DND-41 (cell line): ENCODE measurements around the gene PSD2.

Experiments used
- ATAC-seq: fragments of 200-7000 bp; cut with Tn5 transposase; 3 replicates; pipeline ENCODE4 v1.9.1; 2021; ENCODE audit warnings: low read depth; ENCODE audit not compliant: insufficient read depth
- DNase-seq: peaks from one replicate; pipeline ENCODE4 v3.0.0-alpha.2; 2020
- H2AFZ ChIP-seq: 2 replicates; pipeline ENCODE4 v1.6.0; 2012; ENCODE audit warnings: low read depth, low read length
- H3K27ac ChIP-seq: 2 replicates; pipeline ENCODE4 v1.5.1; 2012; ENCODE audit warnings: low read length, inconsistent platforms
- H3K27me3 ChIP-seq: fragments of 200-600 bp; sonication (generic); 2 replicates; pipeline ENCODE4 v1.6.0; 2012; ENCODE audit warnings: low read length, mild to moderate bottlenecking, inconsistent platforms; ENCODE audit not compliant: insufficient read depth, poor library complexity
- H3K36me3 ChIP-seq: 2 replicates; pipeline ENCODE4 v1.5.1; 2012; ENCODE audit warnings: low read length, inconsistent platforms; ENCODE audit not compliant: insufficient read depth
- H3K4me1 ChIP-seq: 2 replicates; pipeline ENCODE4 v1.5.1; 2012; ENCODE audit warnings: mild to moderate bottlenecking, low read length; ENCODE audit not compliant: insufficient read depth
- H3K4me2 ChIP-seq: 2 replicates; pipeline ENCODE4 v1.6.0; 2012; ENCODE audit warnings: mild to moderate bottlenecking, moderate library complexity, low read length, inconsistent platforms; ENCODE audit not compliant: insufficient read depth
- H3K4me3 ChIP-seq, 2 experiments: fragments of 200-600 bp in 1 of 2; shearing (Covaris generic) in 1 of 2; 2 replicates each; pipeline ENCODE4 v1.5.1; 2012 to 2016; ENCODE audit warnings: inconsistent platforms in 2 of 2, low read length in 2 of 2, mild to moderate bottlenecking in 2 of 2, low read depth in 1 of 2, moderate library complexity in 1 of 2
- H3K79me2 ChIP-seq: 2 replicates; pipeline ENCODE4 v1.6.0; 2012; ENCODE audit warnings: low read length, inconsistent platforms; ENCODE audit not compliant: insufficient read depth
- H3K9ac ChIP-seq: 2 replicates; pipeline ENCODE4 v1.6.0; 2012; ENCODE audit warnings: low read depth, mild to moderate bottlenecking, inconsistent platforms, low read length, moderate library complexity
- H3K9me3 ChIP-seq: 2 replicates; pipeline ENCODE4 v1.5.1; 2012; ENCODE audit warnings: low read length, moderate library complexity, mild to moderate bottlenecking, inconsistent platforms; ENCODE audit not compliant: insufficient read depth, severe bottlenecking
- H4K20me1 ChIP-seq: 2 replicates; pipeline ENCODE4 v1.6.0; 2012; ENCODE audit warnings: low read length; ENCODE audit not compliant: insufficient read depth
- CTCF ChIP-seq: IDR thresholded peaks from 2 replicates; pipeline ENCODE4 v1.5.1; 2012; ENCODE audit warnings: borderline replicate concordance, low read length, moderate library complexity, mild to moderate bottlenecking; ENCODE audit not compliant: poor library complexity, severe bottlenecking; ENCODE audit errors: extremely low read depth
- EZH2 ChIP-seq: IDR thresholded peaks from 3 replicates; pipeline ENCODE4 v1.6.1; 2012; ENCODE audit warnings: borderline replicate concordance, low read depth, mild to moderate bottlenecking, moderate library complexity, low read length, inconsistent platforms; ENCODE audit not compliant: severe bottlenecking

Gene PSD2

GRCh38 chr5:139787257-139787567, 8.4 kb upstream of the PSD2 start:
- no peak overlapping the region for H3K9ac ChIP-seq
- DNase-seq, result no peak
- no peaks in the 10 kb centered on the region for H3K9me3 ChIP-seq
- peaks cover 5% of the 10 kb centered on the region for H3K27me3 ChIP-seq
- ATAC-seq, result peak; percentile 51
- peaks cover 8% of the 10 kb centered on the region for H3K4me1 ChIP-seq
- no peaks in the 10 kb centered on the region for H3K36me3 ChIP-seq
- no peak for TF ChIP-seq EZH2
- TF ChIP-seq CTCF, result no peak
- peak overlapping the region; percentile 54 for H3K4me2 ChIP-seq
- peaks cover 10% of the 10 kb centered on the region for H4K20me1 ChIP-seq
- no peak overlapping the region for H2AFZ ChIP-seq
- H3K4me3 ChIP-seq, result no peak overlapping the region
- H3K27ac ChIP-seq, result no peak overlapping the region
- no peaks in the 10 kb centered on the region for H3K79me2 ChIP-seq

GRCh38 chr5:139787568-139788293, 7.9 kb upstream of the PSD2 start:
- Histone ChIP-seq H3K27me3 (peaks cover 5% of the 10 kb centered on the region), H4K20me1 (peaks cover 10% of the 10 kb centered on the region), H3K4me2 (peak overlapping the region; percentile 54), H3K9me3 (no peaks in the 10 kb centered on the region), H3K4me1 (peaks cover 8% of the 10 kb centered on the region), H3K9ac (no peak overlapping the region), H3K36me3 (no peaks in the 10 kb centered on the region), H3K79me2 (no peaks in the 10 kb centered on the region), H3K27ac (no peak overlapping the region), H2AFZ (0 out of 2 replicates have a peak overlapping the region, but pooled peaks have one; percentile 24), H3K4me3 (no peak overlapping the region)
- peak; percentile 89 for ATAC-seq
- TF ChIP-seq EZH2 (no peak), CTCF (peak; percentile 92)
- peak; percentile 75 for DNase-seq

GRCh38 chr5:139788294-139788910, 7.2 kb upstream of the PSD2 start:
- DNase-seq (no peak), ATAC-seq (no peak)
- Histone ChIP-seq H3K27ac (no peak overlapping the region), H3K9ac (no peak overlapping the region), H3K4me3 (no peak overlapping the region), H3K4me1 (peaks cover 8% of the 10 kb centered on the region), H3K4me2 (no peak overlapping the region), H3K27me3 (peaks cover 5% of the 10 kb centered on the region), H3K79me2 (no peaks in the 10 kb centered on the region), H3K36me3 (no peaks in the 10 kb centered on the region), H3K9me3 (no peaks in the 10 kb centered on the region), H2AFZ (no peak overlapping the region), H4K20me1 (peaks cover 10% of the 10 kb centered on the region)
- TF ChIP-seq CTCF (no peak), EZH2 (no peak)
